ENCODE results near the gene NEU3. TPM values are rescaled to one million over a fixed set of nuclear protein-coding genes. Genes with fewer than 3 reads are reported as not detected.
"Not testable (repeated sequence)": the region's sequence is repeated elsewhere in the genome, so short reads cannot be mapped to it uniquely, and the experiment has no call there.

Gene NEU3
- total RNA-seq, 4 donors from 2014 or later = 2.6 to 11.7 (median 3.9) TPM

- Histone ChIP-seq H3K27ac (no peak overlapping the region), H3K27me3 (no peaks in the 10 kb centered on the region), H3K4me1 (peaks cover 7 to 39% (median 10%) of the 10 kb centered on the region in 4 donors), H3K9me3 (no peaks in the 10 kb centered on the region), H3K4me3 (no peak overlapping the region), H3K36me3 (no peaks in the 10 kb centered on the region)
- no peak for DNase-seq
- in situ Hi-C loops (cut with MboI; ENCODE audit: low pct_ligation_motif_present in 1 of 4, low pct_unique_long_range_greater_than_20kb in 1 of 4, low sequenced_read_pairs in 3 of 4) (no loop called here), intact Hi-C loops (cut with DNase I; ENCODE audit: low total_unique reads) (no loop called here)
- no peak for TF ChIP-seq EP300 (IDR thresholded peaks at IDR 0.05; ENCODE audit: low read depth)
- no peak for TF ChIP-seq POLR2A (IDR thresholded peaks at IDR 0.05)
- TF ChIP-seq POLR2AphosphoS5 (IDR thresholded peaks at IDR 0.05) = no peak
- TF ChIP-seq, protein P1, sequence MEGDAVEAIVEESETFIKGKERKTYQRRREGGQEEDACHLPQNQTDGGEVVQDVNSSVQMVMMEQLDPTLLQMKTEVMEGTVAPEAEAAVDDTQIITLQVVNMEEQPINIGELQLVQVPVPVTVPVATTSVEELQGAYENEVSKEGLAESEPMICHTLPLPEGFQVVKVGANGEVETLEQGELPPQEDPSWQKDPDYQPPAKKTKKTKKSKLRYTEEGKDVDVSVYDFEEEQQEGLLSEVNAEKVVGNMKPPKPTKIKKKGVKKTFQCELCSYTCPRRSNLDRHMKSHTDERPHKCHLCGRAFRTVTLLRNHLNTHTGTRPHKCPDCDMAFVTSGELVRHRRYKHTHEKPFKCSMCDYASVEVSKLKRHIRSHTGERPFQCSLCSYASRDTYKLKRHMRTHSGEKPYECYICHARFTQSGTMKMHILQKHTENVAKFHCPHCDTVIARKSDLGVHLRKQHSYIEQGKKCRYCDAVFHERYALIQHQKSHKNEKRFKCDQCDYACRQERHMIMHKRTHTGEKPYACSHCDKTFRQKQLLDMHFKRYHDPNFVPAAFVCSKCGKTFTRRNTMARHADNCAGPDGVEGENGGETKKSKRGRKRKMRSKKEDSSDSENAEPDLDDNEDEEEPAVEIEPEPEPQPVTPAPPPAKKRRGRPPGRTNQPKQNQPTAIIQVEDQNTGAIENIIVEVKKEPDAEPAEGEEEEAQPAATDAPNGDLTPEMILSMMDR (IDR thresholded peaks at IDR 0.05) = no peak
- 81% methylated on average over 1 of the region's 1 CpG; no CpG with 5 or more reads in 1 of the 2 donors for WGBS, 2 donors (ENCODE audit: low coverage in 1 of 2)
These were observed 30.6 kb upstream of the NEU3 start for GRCh38 chr11:74957937-74958629.

- intact Hi-C loops (cut with DNase I; ENCODE audit: low total_unique reads); H3K27me3 ChIP-seq; DNase-seq; H3K4me3 ChIP-seq; H3K9me3 ChIP-seq; H3K36me3 ChIP-seq; H3K27ac ChIP-seq; in situ Hi-C loops (cut with MboI; ENCODE audit: low pct_ligation_motif_present in 1 of 4, low pct_unique_long_range_greater_than_20kb in 1 of 4, low sequenced_read_pairs in 3 of 4): not testable (repeated sequence)
- peaks cover 3 to 28% (median 6%) of the 10 kb centered on the region in 4 donors for H3K4me1 ChIP-seq
- WGBS, 2 donors (ENCODE audit: low coverage in 1 of 2) = 89 to 95% methylated on average over 6 of the region's 6 CpGs
These were observed 28.6 kb upstream of the NEU3 start for GRCh38 chr11:74960128-74960527.

DNA sequence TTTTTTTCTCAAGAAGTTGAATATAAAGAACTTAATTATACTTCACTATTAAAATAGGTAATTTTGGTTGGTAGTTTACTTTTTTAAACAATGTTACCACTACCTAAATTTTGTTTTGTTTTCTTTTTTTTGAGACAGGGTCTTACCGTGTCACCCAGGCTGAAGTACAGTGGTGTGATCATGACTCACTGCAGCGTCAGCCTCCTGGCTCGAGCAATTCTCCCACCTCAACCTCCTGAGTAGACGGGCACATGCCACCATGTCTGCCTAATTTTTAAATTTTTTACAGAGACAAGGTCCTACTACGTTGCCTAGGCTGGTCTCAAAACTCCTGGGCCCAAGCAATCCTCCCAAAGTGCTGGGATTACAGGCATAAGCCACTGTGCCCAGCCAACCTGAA lies 22.1 kb upstream of the NEU3 start:
- TF ChIP-seq, protein P1 (IDR thresholded peaks at IDR 0.05) = no peak
- no peak for TF ChIP-seq POLR2AphosphoS5 (IDR thresholded peaks at IDR 0.05)
- no peak for TF ChIP-seq POLR2A (IDR thresholded peaks at IDR 0.05)
- no peak for TF ChIP-seq EP300 (IDR thresholded peaks at IDR 0.05; ENCODE audit: low read depth)
- WGBS, 2 donors (ENCODE audit: low coverage in 1 of 2) = 79 to 86% methylated on average over 3 to 5 of the region's 5 CpGs
- Histone ChIP-seq H3K9me3 (no peaks in the 10 kb centered on the region), H3K4me1 (peaks cover 0 to 6% (median 0%) of the 10 kb centered on the region in 4 donors), H3K27ac (no peak overlapping the region), H3K27me3 (no peaks in the 10 kb centered on the region), H3K36me3 (peaks cover 0 to 44% (median 9%) of the 10 kb centered on the region in 4 donors), H3K4me3 (no peak overlapping the region)
- intact Hi-C loops (cut with DNase I; ENCODE audit: low total_unique reads) (no loop called here), in situ Hi-C loops (cut with MboI; ENCODE audit: low pct_ligation_motif_present in 1 of 4, low pct_unique_long_range_greater_than_20kb in 1 of 4, low sequenced_read_pairs in 3 of 4) (no loop called here)
- no peak for DNase-seq

- TF ChIP-seq EP300 (IDR thresholded peaks at IDR 0.05; ENCODE audit: low read depth) = no peak
- no peak for TF ChIP-seq POLR2A (IDR thresholded peaks at IDR 0.05)
- TF ChIP-seq POLR2AphosphoS5 (IDR thresholded peaks at IDR 0.05) = no peak
- TF ChIP-seq, protein P1 (IDR thresholded peaks at IDR 0.05) = no peak
- H3K27ac ChIP-seq = no peak overlapping the region
- in situ Hi-C loops (cut with MboI; ENCODE audit: low pct_ligation_motif_present in 1 of 4, low pct_unique_long_range_greater_than_20kb in 1 of 4, low sequenced_read_pairs in 3 of 4) (no loop called here), intact Hi-C loops (cut with DNase I; ENCODE audit: low total_unique reads) (no loop called here)
- H3K36me3 ChIP-seq = peaks cover 0 to 55% (median 14%) of the 10 kb centered on the region in 4 donors
- no peak overlapping the region for H3K4me3 ChIP-seq
- no peaks in the 10 kb centered on the region for H3K27me3 ChIP-seq
- no peaks in the 10 kb centered on the region for H3K4me1 ChIP-seq
- DNase-seq = no peak
- 77 to 86% methylated on average over 1 of the region's 1 CpG for WGBS, 2 donors (ENCODE audit: low coverage in 1 of 2)
- H3K9me3 ChIP-seq = no peaks in the 10 kb centered on the region
These were observed 17.8 kb upstream of the NEU3 start for GRCh38 chr11:74970852-74971395.

Measured in transverse colon (tissue), 4 donors.